KMS-11 (cell line): ENCODE data around the gene AAK1.

ENCODE experiments used
- H2AFZ ChIP-seq: fragments of 200-600 bp; sonication (generic); 2 replicates; pipeline ENCODE4 v1.6.1; 2016; ENCODE audit warnings: antibody characterized with exemption, mixed run types, low read depth
- H3K27ac ChIP-seq: fragments of 200-600 bp; sonication (generic); 2 replicates; pipeline ENCODE4 v1.6.1; 2016; ENCODE audit warnings: mild to moderate bottlenecking, mixed run types
- H3K27me3 ChIP-seq: fragments of 200-600 bp; sonication (generic); 2 replicates; pipeline ENCODE4 v1.6.1; 2017; ENCODE audit warnings: mild to moderate bottlenecking, low read depth, mixed run types, moderate library complexity; ENCODE audit not compliant: insufficient read depth
- H3K36me3 ChIP-seq: fragments of 200-600 bp; sonication (generic); 2 replicates; pipeline ENCODE4 v1.6.1; 2017; ENCODE audit warnings: mild to moderate bottlenecking, mixed run types; ENCODE audit not compliant: insufficient read depth
- H3K4me1 ChIP-seq: fragments of 200-600 bp; sonication (generic); 2 replicates; pipeline ENCODE4 v1.6.1; 2016; ENCODE audit warnings: mild to moderate bottlenecking, low read depth, mixed run types; ENCODE audit not compliant: poor library complexity, severe bottlenecking
- H3K4me2 ChIP-seq: fragments of 200-600 bp; sonication (generic); 2 replicates; pipeline ENCODE4 v1.7.0; 2016; ENCODE audit warnings: mild to moderate bottlenecking, mixed run types
- H3K4me3 ChIP-seq: fragments of 200-600 bp; sonication (generic); IDR thresholded peaks from 2 replicates; pipeline ENCODE4 v1.6.1; 2017; ENCODE audit warnings: low read depth, low read length, mixed read lengths; ENCODE audit not compliant: insufficient read depth
- H3K79me2 ChIP-seq: fragments of 200-600 bp; sonication (generic); 2 replicates; pipeline ENCODE4 v1.6.1; 2016; ENCODE audit warnings: low read depth, mixed run types; ENCODE audit not compliant: insufficient read depth
- H3K9ac ChIP-seq: fragments of 200-600 bp; sonication (generic); 2 replicates; pipeline ENCODE4 v1.6.1; 2016; ENCODE audit warnings: mild to moderate bottlenecking, mixed run types
- H4K20me1 ChIP-seq: fragments of 200-600 bp; sonication (generic); 2 replicates; pipeline ENCODE4 v1.6.1; 2016; ENCODE audit warnings: mild to moderate bottlenecking, mixed run types; ENCODE audit not compliant: insufficient read depth
- CTCF ChIP-seq: fragments of 200-600 bp; sonication (generic); conservative IDR thresholded peaks from 2 replicates; pipeline ENCODE4 v1.6.1; 2017; ENCODE audit warnings: low read depth, mild to moderate bottlenecking, antibody characterized with exemption, low read length, moderate library complexity, mixed read lengths

AAK1 gene

DNA sequence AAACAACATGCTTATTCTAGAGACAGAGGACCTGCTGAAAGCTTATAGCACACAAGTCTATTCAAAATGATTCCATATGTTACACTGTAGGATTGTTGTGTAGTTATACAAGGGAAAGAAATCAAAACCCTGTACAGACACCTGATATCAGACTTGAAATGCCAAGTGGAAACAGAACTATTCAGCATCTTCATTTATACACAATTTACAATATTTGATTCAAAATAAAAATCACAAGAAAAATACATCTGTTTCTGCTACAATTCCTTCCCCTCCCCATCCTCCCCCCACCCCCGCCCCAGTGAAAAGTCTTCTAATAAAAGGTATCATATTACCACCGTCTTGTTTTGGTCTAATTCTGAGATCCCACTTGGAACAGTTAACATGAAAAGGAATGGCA lies 168.9 kb downstream of the AAK1 start:
- Histone ChIP-seq H3K27ac (no peak overlapping the region), H3K4me3 (no peak overlapping the region), H2AFZ (no peak overlapping the region), H3K4me1 (peaks cover 43% of the 10 kb centered on the region), H4K20me1 (no peaks in the 10 kb centered on the region), H3K36me3 (no peaks in the 10 kb centered on the region), H3K79me2 (no peaks in the 10 kb centered on the region), H3K27me3 (no peaks in the 10 kb centered on the region), H3K4me2 (no peak overlapping the region), H3K9ac (no peak overlapping the region)
- no peak for TF ChIP-seq CTCF

- H3K36me3 ChIP-seq: no peaks in the 10 kb centered on the region
Measured at GRCh38 chr2:69471793-69472192, 171.7 kb downstream of the AAK1 start.

DNA sequence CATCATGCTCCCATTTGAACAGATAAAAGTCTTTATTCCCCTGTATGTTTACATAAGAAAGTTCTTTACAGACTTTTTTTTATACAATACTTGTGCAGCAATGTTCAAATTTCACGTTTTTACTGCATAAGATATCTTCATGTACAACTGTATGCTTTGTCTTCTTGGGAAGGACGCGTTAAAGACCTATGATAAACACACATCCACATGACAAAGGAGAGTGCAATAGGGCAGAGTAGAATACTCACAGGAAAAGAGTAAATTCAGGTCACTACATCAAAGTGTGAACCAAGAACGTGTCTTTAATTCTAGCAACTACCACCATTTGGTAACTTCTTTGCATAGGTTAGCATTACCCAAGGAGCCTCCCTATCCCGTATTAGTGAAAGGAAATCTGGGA lies 172.6 kb downstream of the AAK1 start:
- TF ChIP-seq CTCF: no peak

More at GRCh38 chr2:69471793-69472192, 171.7 kb downstream of the AAK1 start:
- Histone ChIP-seq H3K4me3 (no peak overlapping the region), H2AFZ (no peak overlapping the region), H3K4me2 (no peak overlapping the region), H3K9ac (no peak overlapping the region), H3K27me3 (no peaks in the 10 kb centered on the region), H3K4me1 (peaks cover 20% of the 10 kb centered on the region), H3K27ac (no peak overlapping the region), H3K79me2 (no peaks in the 10 kb centered on the region), H4K20me1 (no peaks in the 10 kb centered on the region)
- no peak for TF ChIP-seq CTCF

GRCh38 chr2:69469784-69470183 lies 173.8 kb downstream of the AAK1 start:
- no peak overlapping the region for H3K9ac ChIP-seq
- H3K4me1 ChIP-seq: no peaks in the 10 kb centered on the region
- H3K36me3 ChIP-seq: no peaks in the 10 kb centered on the region
- no peak overlapping the region for H2AFZ ChIP-seq
- H3K79me2 ChIP-seq: no peaks in the 10 kb centered on the region
- no peaks in the 10 kb centered on the region for H3K27me3 ChIP-seq
- no peak for TF ChIP-seq CTCF
- H3K4me2 ChIP-seq: no peak overlapping the region
- H4K20me1 ChIP-seq: no peaks in the 10 kb centered on the region
- no peak overlapping the region for H3K4me3 ChIP-seq
- H3K27ac ChIP-seq: no peak overlapping the region

More for the DNA sequence above, 172.6 kb downstream of the AAK1 start:
- Histone ChIP-seq H3K79me2 (no peaks in the 10 kb centered on the region), H3K4me3 (no peak overlapping the region), H2AFZ (no peak overlapping the region), H3K4me2 (no peak overlapping the region), H3K36me3 (no peaks in the 10 kb centered on the region), H3K9ac (no peak overlapping the region), H3K4me1 (peaks cover 11% of the 10 kb centered on the region), H3K27me3 (no peaks in the 10 kb centered on the region), H4K20me1 (no peaks in the 10 kb centered on the region), H3K27ac (no peak overlapping the region)
